ENCODE results near the gene FAM110A.

FAM110A gene

DNA sequence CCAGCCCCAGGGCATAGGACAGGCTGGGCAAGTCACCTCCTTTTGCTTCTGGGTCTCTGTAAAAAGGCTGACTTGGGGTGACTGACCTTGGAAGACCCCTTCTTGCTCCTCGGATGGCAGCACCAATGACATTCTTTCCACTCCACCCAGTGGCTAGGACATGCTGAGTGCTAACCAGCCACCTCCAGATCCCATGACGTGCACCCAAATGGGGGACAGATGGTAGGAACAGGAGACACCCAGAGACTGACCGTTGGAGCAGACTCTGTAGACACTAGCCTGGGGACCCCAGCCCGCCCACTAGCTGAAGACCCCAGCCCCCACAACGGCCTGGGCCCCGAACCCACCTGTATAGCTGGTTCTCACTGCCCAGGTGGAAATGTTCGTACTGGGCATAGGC lies 44.3 kb downstream of the FAM110A start:
- H3K4me3 ChIP-seq (ENCODE audit: low read length) = no peak overlapping the region
- no peak overlapping the region for H3K4me2 ChIP-seq (ENCODE audit: low read length)
- H3K27me3 ChIP-seq (ENCODE audit: control insufficient read depth, low read length) = no peaks in the 10 kb centered on the region
- no peaks in the 10 kb centered on the region for H3K9me3 ChIP-seq (ENCODE audit: control insufficient read depth, insufficient read depth, low read length)
- no peaks in the 10 kb centered on the region for H3K36me3 ChIP-seq (ENCODE audit: control insufficient read depth, low read length)
- no peaks in the 10 kb centered on the region for H4K20me1 ChIP-seq (ENCODE audit: control insufficient read depth, insufficient read depth, low read depth, low read length)
- TF ChIP-seq EZH2phosphoT487 (IDR thresholded peaks at IDR 0.05; ENCODE audit: borderline replicate concordance, low read length) = no peak
- TF ChIP-seq, protein P1, sequence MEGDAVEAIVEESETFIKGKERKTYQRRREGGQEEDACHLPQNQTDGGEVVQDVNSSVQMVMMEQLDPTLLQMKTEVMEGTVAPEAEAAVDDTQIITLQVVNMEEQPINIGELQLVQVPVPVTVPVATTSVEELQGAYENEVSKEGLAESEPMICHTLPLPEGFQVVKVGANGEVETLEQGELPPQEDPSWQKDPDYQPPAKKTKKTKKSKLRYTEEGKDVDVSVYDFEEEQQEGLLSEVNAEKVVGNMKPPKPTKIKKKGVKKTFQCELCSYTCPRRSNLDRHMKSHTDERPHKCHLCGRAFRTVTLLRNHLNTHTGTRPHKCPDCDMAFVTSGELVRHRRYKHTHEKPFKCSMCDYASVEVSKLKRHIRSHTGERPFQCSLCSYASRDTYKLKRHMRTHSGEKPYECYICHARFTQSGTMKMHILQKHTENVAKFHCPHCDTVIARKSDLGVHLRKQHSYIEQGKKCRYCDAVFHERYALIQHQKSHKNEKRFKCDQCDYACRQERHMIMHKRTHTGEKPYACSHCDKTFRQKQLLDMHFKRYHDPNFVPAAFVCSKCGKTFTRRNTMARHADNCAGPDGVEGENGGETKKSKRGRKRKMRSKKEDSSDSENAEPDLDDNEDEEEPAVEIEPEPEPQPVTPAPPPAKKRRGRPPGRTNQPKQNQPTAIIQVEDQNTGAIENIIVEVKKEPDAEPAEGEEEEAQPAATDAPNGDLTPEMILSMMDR (IDR thresholded peaks at IDR 0.05; ENCODE audit: low read depth, low read length, poor library complexity, severe bottlenecking) = no peak
- no peaks in the 10 kb centered on the region for H3K4me1 ChIP-seq (ENCODE audit: control insufficient read depth, low read length)
- H3F3A ChIP-seq (ENCODE audit: control insufficient read depth, insufficient read depth) = no peaks in the 10 kb centered on the region
- no peaks in the 10 kb centered on the region for H3K79me2 ChIP-seq (ENCODE audit: control insufficient read depth, low read length)
- no peaks in the 10 kb centered on the region for H3K9me2 ChIP-seq (replicated peaks; ENCODE audit: control insufficient read depth, low read length)
- no peak overlapping the region for H3K27ac ChIP-seq (ENCODE audit: low read depth, low read length)

DNA sequence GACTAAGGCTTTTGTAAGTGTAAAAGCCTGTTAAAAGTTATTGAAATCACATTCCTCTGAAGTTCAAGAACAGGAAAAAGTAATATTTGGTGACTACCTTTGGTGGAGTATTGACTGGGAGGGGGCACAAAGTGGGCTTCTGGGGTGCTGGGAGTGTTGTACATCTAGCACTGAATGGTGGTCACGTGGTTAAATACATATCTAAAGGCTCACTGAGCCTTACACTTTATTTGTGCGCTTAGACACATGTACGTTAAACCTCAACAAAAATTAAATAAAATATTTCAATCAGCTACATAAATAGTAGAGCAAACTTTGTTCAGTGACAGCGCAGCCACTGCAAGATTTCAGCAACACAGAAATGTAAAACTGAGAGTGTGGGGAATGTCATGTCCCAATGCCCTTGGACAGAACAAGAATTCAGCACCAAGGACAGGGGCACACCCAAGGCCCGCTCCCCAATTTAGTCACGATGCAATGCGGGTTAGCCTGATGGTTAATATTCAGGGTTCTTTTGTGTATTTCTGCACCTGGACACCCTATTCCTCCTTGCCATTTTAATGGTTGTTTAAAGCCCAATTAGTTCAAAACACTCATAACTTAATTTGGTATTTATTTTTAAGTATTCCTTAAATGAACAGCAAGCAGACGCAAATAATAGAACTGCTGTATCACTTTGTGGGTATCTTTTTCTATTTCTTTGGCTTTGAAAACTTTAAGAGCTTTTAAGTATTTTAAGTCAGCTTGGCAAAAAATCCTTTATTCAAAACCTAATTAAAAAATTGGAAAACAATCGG lies 45.2 kb downstream of the FAM110A start:
- H3K79me2 ChIP-seq (ENCODE audit: control insufficient read depth, low read length) = no peaks in the 10 kb centered on the region
- H4K20me1 ChIP-seq (ENCODE audit: control insufficient read depth, insufficient read depth, low read depth, low read length) = no peaks in the 10 kb centered on the region
- no peaks in the 10 kb centered on the region for H3K9me3 ChIP-seq (ENCODE audit: control insufficient read depth, insufficient read depth, low read length)
- no peaks in the 10 kb centered on the region for H3K9me2 ChIP-seq (replicated peaks; ENCODE audit: control insufficient read depth, low read length)
- H3K4me3 ChIP-seq (ENCODE audit: low read length) = no peak overlapping the region
- no peaks in the 10 kb centered on the region for H3K4me1 ChIP-seq (ENCODE audit: control insufficient read depth, low read length)
- no peaks in the 10 kb centered on the region for H3F3A ChIP-seq (ENCODE audit: control insufficient read depth, insufficient read depth)
- H3K4me2 ChIP-seq (ENCODE audit: low read length) = no peak overlapping the region
- TF ChIP-seq EZH2phosphoT487 (IDR thresholded peaks at IDR 0.05; ENCODE audit: borderline replicate concordance, low read length) = no peak
- TF ChIP-seq, protein P1 (IDR thresholded peaks at IDR 0.05; ENCODE audit: low read depth, low read length, poor library complexity, severe bottlenecking) = no peak
- no peaks in the 10 kb centered on the region for H3K36me3 ChIP-seq (ENCODE audit: control insufficient read depth, low read length)
- H3K27me3 ChIP-seq (ENCODE audit: control insufficient read depth, low read length) = peaks cover 5% of the 10 kb centered on the region; the same call in 1 of the 2 replicates
- H3K27ac ChIP-seq (ENCODE audit: low read depth, low read length) = no peak overlapping the region

DNA sequence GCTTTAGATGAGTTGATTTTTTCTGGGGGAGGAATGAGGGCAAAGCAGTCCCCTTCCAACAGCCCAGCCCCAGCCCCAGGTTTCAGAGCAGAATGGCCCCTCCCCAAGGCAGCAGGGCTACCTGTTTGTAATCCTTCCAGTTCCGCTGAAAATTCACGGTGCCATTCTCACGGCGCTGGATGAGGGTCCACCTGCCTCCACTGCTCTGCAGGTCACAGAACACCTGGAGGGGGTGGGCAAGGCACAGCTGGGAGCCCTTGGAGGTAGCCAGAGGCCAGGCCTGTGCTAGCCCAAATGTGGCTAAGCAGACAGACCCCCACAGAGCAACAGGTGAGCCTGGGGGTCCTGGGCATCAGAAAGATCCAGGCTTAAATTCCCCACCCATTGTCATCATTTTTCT lies 46.1 kb downstream of the FAM110A start:
- no peak for TF ChIP-seq EZH2phosphoT487 (IDR thresholded peaks at IDR 0.05; ENCODE audit: borderline replicate concordance, low read length)
- TF ChIP-seq, protein P1 (IDR thresholded peaks at IDR 0.05; ENCODE audit: low read depth, low read length, poor library complexity, severe bottlenecking) = no peak
- Histone ChIP-seq H3K79me2 (ENCODE audit: control insufficient read depth, low read length) (no peaks in the 10 kb centered on the region), H3K36me3 (ENCODE audit: control insufficient read depth, low read length) (no peaks in the 10 kb centered on the region), H4K20me1 (ENCODE audit: control insufficient read depth, insufficient read depth, low read depth, low read length) (no peaks in the 10 kb centered on the region), H3K27me3 (ENCODE audit: control insufficient read depth, low read length) (peaks cover 5% of the 10 kb centered on the region), H3F3A (ENCODE audit: control insufficient read depth, insufficient read depth) (no peaks in the 10 kb centered on the region), H3K4me2 (ENCODE audit: low read length) (no peak overlapping the region), H3K9me2 (replicated peaks; ENCODE audit: control insufficient read depth, low read length) (no peaks in the 10 kb centered on the region), H3K9me3 (ENCODE audit: control insufficient read depth, insufficient read depth, low read length) (no peaks in the 10 kb centered on the region), H3K4me1 (ENCODE audit: control insufficient read depth, low read length) (no peaks in the 10 kb centered on the region), H3K27ac (ENCODE audit: low read depth, low read length) (no peak overlapping the region), H3K4me3 (ENCODE audit: low read length) (no peak overlapping the region)
